Body of pancreas (tissue), 4 donors: ENCODE measurements around the gene DEFB132.

Experiments used
- CTCF ChIP-seq, 7 experiments: fragments of 450-650 bp in 4 of 7; fragments of 200-600 bp in 3 of 7; sonication (generic) in 3 of 7; IDR thresholded peaks; one replicate each; pipeline ENCODE4 v1.5.1; 2016 to 2019; ENCODE audit warnings: antibody characterized with exemption in 7 of 7
- POLR2A ChIP-seq, 3 donors: fragments of 450-650 bp; IDR thresholded peaks; one replicate each; pipeline ENCODE4 v1.6.1; 2016; ENCODE audit warnings: antibody characterized with exemption in 3 of 3, mild to moderate bottlenecking in 2 of 3

DNA sequence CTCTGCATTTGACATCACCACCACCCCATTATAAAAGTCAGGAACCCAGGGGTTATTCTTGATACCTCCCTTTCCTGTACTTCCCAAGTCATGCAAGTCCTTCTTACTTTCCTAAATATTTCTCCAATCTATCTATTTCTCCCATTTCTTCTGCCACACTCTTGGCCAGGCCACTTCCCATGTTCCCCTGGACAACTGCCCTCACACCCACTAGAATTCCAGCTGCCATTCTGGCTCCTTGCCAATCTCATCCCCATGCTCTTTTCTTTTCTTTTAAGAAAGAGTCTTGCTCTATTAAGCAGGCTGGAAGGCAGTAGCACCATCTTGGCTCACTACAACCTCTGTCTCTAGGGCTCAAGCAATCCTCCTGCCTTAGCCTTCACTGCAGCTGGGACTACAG lies 15.2 kb downstream of the DEFB132 start:
- no peak for TF ChIP-seq POLR2A (IDR thresholded peaks at IDR 0.05)
- no peak for TF ChIP-seq CTCF (IDR thresholded peaks at IDR 0.05)
